ENCODE measurements around the gene CFAP92.
A peak's percentile ranks its signal among the peaks of the same experiment; 100 is the strongest.

CFAP92 gene

GRCh38 chr3:129040039-129040336, 46.1 kb upstream of the CFAP92 start (continued):
- TF ChIP-seq GFI1B (tag by site-specific recombination; IDR thresholded peaks at IDR 0.05) (no peak), IKZF3 (tag by site-specific recombination; IDR thresholded peaks at IDR 0.05) (no peak), KLF17 (tag by site-specific recombination; IDR thresholded peaks at IDR 0.05) (no peak), GLI2 (tag by site-specific recombination; IDR thresholded peaks at IDR 0.05; ENCODE audit: borderline replicate concordance, low read depth) (no peak), ZNF362 (tag by site-specific recombination; IDR thresholded peaks at IDR 0.05) (no peak)

GRCh38 chr3:129039271-129040038, 45.6 kb upstream of the CFAP92 start:
- POLR2A ChIA-PET, result interaction anchor here (1.1 kb wide), 1 partner anchor 12 kb away, joined by 4 read pairs; no protein-coding TSS in a partner anchor
- H3K27ac ChIP-seq (ENCODE audit: extremely low read depth, low read depth, low read length), result no peak overlapping the region
- TF ChIP-seq ZBTB49 (tag by site-specific recombination; IDR thresholded peaks at IDR 0.05; ENCODE audit: low read depth) (no peak), ZNF350 (tag by site-specific recombination; IDR thresholded peaks at IDR 0.05) (no peak), KLF16 (tag by site-specific recombination; IDR thresholded peaks at IDR 0.05) (no peak), ZBTB11 (tag by site-specific recombination; conservative IDR thresholded peaks at IDR 0.05; ENCODE audit: low read depth) (no peak), KLF1 (tag by site-specific recombination; IDR thresholded peaks at IDR 0.05) (no peak), ZNF548 (tag by site-specific recombination; IDR thresholded peaks at IDR 0.05) (no peak), ZNF843 (tag by site-specific recombination; IDR thresholded peaks at IDR 0.05) (no peak), ZNF398 (tag by site-specific recombination; IDR thresholded peaks at IDR 0.05) (peak; percentile 32), ZNF202 (tag by site-specific recombination; IDR thresholded peaks at IDR 0.05; ENCODE audit: borderline replicate concordance) (no peak), BCL11B (tag by site-specific recombination; IDR thresholded peaks at IDR 0.05; ENCODE audit: low read depth) (no peak), ZNF660 (tag by site-specific recombination; IDR thresholded peaks at IDR 0.05) (peak; percentile 48; the same call in 1 of the 2 replicates), ZNF488 (tag by site-specific recombination; IDR thresholded peaks at IDR 0.05) (no peak), ZNF76 (tag by site-specific recombination; IDR thresholded peaks at IDR 0.05; ENCODE audit: borderline replicate concordance, low read depth) (no peak), ZNF266 (tag by site-specific recombination; IDR thresholded peaks at IDR 0.05; ENCODE audit: low read depth) (no peak), ZNF654 (tag by site-specific recombination; IDR thresholded peaks at IDR 0.05; ENCODE audit: low read depth) (no peak), ZNF248 (tag by site-specific recombination; IDR thresholded peaks at IDR 0.05) (no peak), PRDM6 (tag by site-specific recombination; IDR thresholded peaks at IDR 0.05) (no peak), OVOL3 (tag by site-specific recombination; IDR thresholded peaks at IDR 0.05) (no peak)

More at GRCh38 chr3:129039271-129040038, 45.6 kb upstream of the CFAP92 start:
- H3K4me3 ChIP-seq (ENCODE audit: low read depth, low read length), result no peak overlapping the region
- H3K4me1 ChIP-seq (ENCODE audit: control insufficient read depth, insufficient read depth, low read length), result no peaks in the 10 kb centered on the region
- no peaks in the 10 kb centered on the region for H3K9me3 ChIP-seq (ENCODE audit: control insufficient read depth, insufficient read depth, low read depth, low read length)
- CTCF ChIA-PET, result interaction anchor here (0.5 to 1.6 kb wide), 6 partner anchors 13 to 69 kb away, joined by 3 to 5 read pairs (median 4); no protein-coding TSS in a partner anchor
- H3K36me3 ChIP-seq (ENCODE audit: control insufficient read depth in 2 of 2, insufficient read depth in 1 of 2, low read length in 2 of 2), result no peaks in the 10 kb centered on the region
